Stimulated activated CD8-positive, alpha-beta memory T cell treated with anti-CD3 and anti-CD28 coated beads, Interleukin-12 subunit alpha, Interleukin-12 subunit beta, amount 100 ng/mL, for 24 hours (primary cell): ENCODE results near the gene SRPK2.
"Not testable (repeated sequence)": the region's sequence is repeated elsewhere in the genome, so short reads cannot be mapped to it uniquely, and the experiment has no call there.

Experiments used
- DNase-seq: peaks from one replicate; pipeline ENCODE4 v3.0.0-alpha.2; 2020; ENCODE audit errors: extremely low read depth

The SRPK2 gene

GRCh38 chr7:105194959-105195358, 193.8 kb downstream of the SRPK2 start:
- not testable (repeated sequence) for DNase-seq

- DNase-seq: no peak
Measured at GRCh38 chr7:105191331-105191730, 197.4 kb downstream of the SRPK2 start.

- DNase-seq: no peak
Measured at GRCh38 chr7:105189859-105190492, 198.7 kb downstream of the SRPK2 start.

GRCh38 chr7:105188201-105188600, 200.5 kb downstream of the SRPK2 start:
- no peak for DNase-seq

- no peak for DNase-seq
Measured at GRCh38 chr7:105187302-105188169, 201.2 kb downstream of the SRPK2 start.

- DNase-seq: no peak
Measured at GRCh38 chr7:105185290-105186010, 203.3 kb downstream of the SRPK2 start.

GRCh38 chr7:105180002-105180401, 208.7 kb downstream of the SRPK2 start:
- DNase-seq: no peak

- no peak for DNase-seq
Measured at GRCh38 chr7:105178928-105179541, 209.7 kb downstream of the SRPK2 start.

- no peak for DNase-seq
Measured at GRCh38 chr7:105178177-105178576, 210.5 kb downstream of the SRPK2 start.

- DNase-seq: no peak
Measured at GRCh38 chr7:105177026-105177425, 211.7 kb downstream of the SRPK2 start.

GRCh38 chr7:105173586-105173985, 215.1 kb downstream of the SRPK2 start:
- no peak for DNase-seq

- no peak for DNase-seq
Measured at GRCh38 chr7:105164751-105165150, 224.0 kb downstream of the SRPK2 start.

GRCh38 chr7:105163718-105164117, 225.0 kb downstream of the SRPK2 start:
- DNase-seq: no peak

GRCh38 chr7:105161366-105161765, 227.4 kb downstream of the SRPK2 start:
- no peak for DNase-seq

- DNase-seq: no peak
Measured at GRCh38 chr7:105157278-105157677, 231.4 kb downstream of the SRPK2 start.

- DNase-seq: no peak
Measured at GRCh38 chr7:105156731-105157130, 232.0 kb downstream of the SRPK2 start.

- DNase-seq: no peak
Measured at GRCh38 chr7:105154084-105154483, 234.6 kb downstream of the SRPK2 start.

- DNase-seq: no peak
Measured at GRCh38 chr7:105153531-105153930, 235.2 kb downstream of the SRPK2 start.

GRCh38 chr7:105151152-105151551, 237.6 kb downstream of the SRPK2 start:
- no peak for DNase-seq

GRCh38 chr7:105149827-105150226, 238.9 kb downstream of the SRPK2 start:
- no peak for DNase-seq

GRCh38 chr7:105141068-105141467, 247.7 kb downstream of the SRPK2 start:
- DNase-seq: no peak

- DNase-seq: no peak
Measured at GRCh38 chr7:105139381-105139780, 249.3 kb downstream of the SRPK2 start.
